HepG2 (cell line): Measurements from ENCODE around the gene GLYR1. TPM values are rescaled to one million over a fixed set of nuclear protein-coding genes. Genes with fewer than 3 reads are reported as not detected.
A peak's percentile ranks its signal among the peaks of the same experiment; 100 is the strongest.

Experiments used
- ETV6 ChIP-seq: sonication (generic); formaldehyde crosslinking; conservative IDR thresholded peaks from 2 replicates; pipeline ENCODE4 v1.4.0; 2020; ENCODE audit warnings: missing genetic modification reagents
- HOXA7 ChIP-seq: sonication (generic); formaldehyde crosslinking; IDR thresholded peaks from 2 replicates; pipeline ENCODE4 v1.8.1; 2022; ENCODE audit warnings: mild to moderate bottlenecking, missing genetic modification reagents, moderate library complexity
- LCORL ChIP-seq, 2 experiments: fragments of 450-650 bp in 1 of 2; sonication (generic) in 1 of 2; formaldehyde crosslinking in 1 of 2; IDR thresholded peaks; 2 replicates each; pipeline versions ENCODE4 v1.5.0 to v1.6.1; 2017 to 2020; ENCODE audit warnings: antibody characterized with exemption in 1 of 2, missing genetic modification reagents in 1 of 2
- MAZ ChIP-seq, 2 experiments: sonication (generic) in 1 of 2; formaldehyde crosslinking in 1 of 2; IDR thresholded peaks; 2 replicates each; pipeline versions ENCODE4 v1.5.0 to v1.6.1; 2012 to 2020; ENCODE audit warnings: low read depth in 2 of 2, mild to moderate bottlenecking in 2 of 2, borderline replicate concordance in 1 of 2, improper control_type of control experiment in 1 of 2, low read length in 1 of 2, missing genetic modification reagents in 1 of 2, moderate library complexity in 1 of 2
- PCBP1 ChIP-seq: fragments of 200-400 bp; formaldehyde crosslinking; IDR thresholded peaks from 2 replicates; pipeline ENCODE4 v1.6.1; 2017; ENCODE audit warnings: mild to moderate bottlenecking, low read depth, low read length, borderline replicate concordance
- STAG1 ChIP-seq: sonication (generic); formaldehyde crosslinking; IDR thresholded peaks from 2 replicates; pipeline ENCODE4 v1.4.0; 2020; ENCODE audit warnings: missing genetic modification reagents
- ZIK1 ChIP-seq: sonication (generic); formaldehyde crosslinking; IDR thresholded peaks from 2 replicates; pipeline ENCODE4 v1.5.0; 2020; ENCODE audit warnings: mild to moderate bottlenecking, low read depth, missing genetic modification reagents, borderline replicate concordance
- ZKSCAN5 ChIP-seq: sonication (generic); formaldehyde crosslinking; IDR thresholded peaks from 2 replicates; pipeline ENCODE4 v1.5.1; 2020; ENCODE audit warnings: mild to moderate bottlenecking, missing genetic modification reagents
- ZNF788 ChIP-seq: sonication (generic); formaldehyde crosslinking; IDR thresholded peaks from 2 replicates; pipeline ENCODE4 v1.5.0; 2020; ENCODE audit warnings: mild to moderate bottlenecking, missing genetic modification reagents, borderline replicate concordance
- ZNF790 ChIP-seq: sonication (generic); formaldehyde crosslinking; IDR thresholded peaks from 2 replicates; pipeline ENCODE4 v1.8.0; 2022; ENCODE audit warnings: missing genetic modification reagents, mild to moderate bottlenecking, borderline replicate concordance
- ZNF891 ChIP-seq: sonication (generic); formaldehyde crosslinking; IDR thresholded peaks from 2 replicates; pipeline ENCODE4 v1.5.0; 2020; ENCODE audit warnings: mild to moderate bottlenecking, missing genetic modification reagents
- polyA plus RNA-seq, 8 experiments: library from polyadenylated mRNA; depleted of rRNA in 3 of 8; stranded (reverse) in 7 of 8; unstranded in 1 of 8; fragments of >200 nt; fragmentation: Illumina TruSeq in 4 of 8; extraction: Trizol in 4 of 8; gene quantifications; 2 replicates each; pipeline versions ENCODE4 v1.2.1 to v1.2.3, GENCODE V29; 2011 to 2016; ENCODE audit warnings: low read depth in 4 of 8, missing spikeins in 1 of 8, mixed read lengths in 1 of 8; ENCODE audit not compliant: insufficient read depth in 1 of 8
- total RNA-seq, 5 experiments: library from RNA; depleted of rRNA; stranded (reverse); fragments of >200 nt; fragmentation: Illumina TruSeq; extraction: Trizol; gene quantifications; 2 replicates each; pipeline ENCODE4 v1.2.3, GENCODE V29; 2016; ENCODE audit warnings: low read depth in 1 of 5
- TF ChIP-seq, protein P1 (sequence below): sonication (generic); formaldehyde crosslinking; IDR thresholded peaks from 2 replicates; pipeline ENCODE4 v1.8.1; 2023; ENCODE audit warnings: mild to moderate bottlenecking, moderate library complexity, missing genetic modification reagents
- TF ChIP-seq, protein P2 (sequence below): sonication (generic); formaldehyde crosslinking; conservative IDR thresholded peaks from 2 replicates; pipeline ENCODE4 v1.8.0; 2022; ENCODE audit warnings: low read depth, missing genetic modification reagents
- TF ChIP-seq, protein P3 (sequence below): sonication (generic); formaldehyde crosslinking; IDR thresholded peaks from 2 replicates; pipeline ENCODE4 v1.5.1; 2020; ENCODE audit warnings: mild to moderate bottlenecking, missing genetic modification reagents
- TF ChIP-seq, protein P4 (sequence below): sonication (generic); formaldehyde crosslinking; IDR thresholded peaks from 2 replicates; pipeline ENCODE4 v1.4.0; 2020; ENCODE audit warnings: missing genetic modification reagents

Gene GLYR1
- total and polyA plus RNA-seq, 2 of the 13 experiments (the other 11 are each of a cell fraction or from before 2014, with no cell fraction given): 28.3 to 48.7 TPM

DNA sequence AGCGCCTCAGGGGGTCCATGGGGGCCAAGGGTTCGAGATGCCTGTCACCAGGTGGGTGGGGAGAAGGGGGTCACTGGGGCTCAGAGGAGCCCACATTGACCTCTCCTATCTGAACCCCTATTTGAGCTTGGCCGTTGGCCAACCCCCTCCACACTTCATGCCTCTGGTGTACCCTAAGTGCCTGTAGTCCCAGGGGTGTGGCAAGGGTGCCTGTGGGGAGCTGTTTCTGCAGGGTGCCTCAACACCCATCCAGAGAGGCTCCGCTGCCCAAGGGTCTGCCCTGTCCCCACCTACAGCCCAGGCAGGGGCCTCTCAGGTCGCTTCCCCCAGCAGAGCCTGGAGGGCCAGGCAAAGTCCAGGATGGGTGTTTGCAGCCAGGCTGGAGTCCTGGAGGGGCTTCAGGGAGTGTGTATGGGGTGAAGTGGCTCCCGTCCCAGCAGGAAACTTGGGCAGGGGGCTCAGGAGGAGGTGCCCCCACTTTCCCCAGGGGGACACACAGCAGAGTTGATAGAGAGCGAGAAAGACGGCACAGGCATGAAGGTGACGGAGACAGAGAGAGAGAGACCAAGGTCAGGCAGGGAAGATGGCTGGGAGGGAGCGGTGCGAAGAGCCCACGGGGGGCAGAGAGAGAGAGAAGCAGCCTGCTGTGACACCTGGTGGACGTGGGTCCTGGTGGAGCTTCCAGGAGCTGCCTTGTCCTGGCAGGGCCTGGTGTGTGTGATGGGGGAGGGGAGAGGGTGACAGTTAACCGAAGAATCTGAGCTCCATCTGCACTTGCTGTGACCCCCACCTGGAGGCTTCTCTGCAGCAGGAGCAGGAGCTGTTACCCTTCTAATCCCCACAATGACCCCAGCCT lies 59.2 kb downstream of the GLYR1 start, which contains the start of gene SEPTIN12 (continued):
- TF ChIP-seq PCBP1 (no peak), MAZ (IDR thresholded peaks at IDR 0.05; ENCODE audit: borderline replicate concordance, low read depth, low read length) (no peak), MAZ (CRISPR knock-in tag; IDR thresholded peaks at IDR 0.05; ENCODE audit: low read depth) (0 out of 2 replicates have a peak, but pooled peaks have one; percentile 13), HOXA7 (CRISPR knock-in tag) (no peak), STAG1 (no peak), ZNF891 (CRISPR knock-in tag) (peak; percentile 17; the same call in 1 of the 2 replicates), ETV6 (CRISPR knock-in tag) (no peak), ZIK1 (no peak), ZNF788 (CRISPR knock-in tag) (0 out of 2 replicates have a peak, but pooled peaks have one; percentile 10), ZKSCAN5 (CRISPR knock-in tag) (0 out of 2 replicates have a peak, but pooled peaks have one; percentile 31), LCORL (IDR thresholded peaks at IDR 0.05) (no peak), LCORL (CRISPR knock-in tag; IDR thresholded peaks at IDR 0.05) (0 out of 2 replicates have a peak, but pooled peaks have one; percentile 11), ZNF790 (0 out of 2 replicates have a peak, but pooled peaks have one; percentile 28)
- TF ChIP-seq, protein P1, sequence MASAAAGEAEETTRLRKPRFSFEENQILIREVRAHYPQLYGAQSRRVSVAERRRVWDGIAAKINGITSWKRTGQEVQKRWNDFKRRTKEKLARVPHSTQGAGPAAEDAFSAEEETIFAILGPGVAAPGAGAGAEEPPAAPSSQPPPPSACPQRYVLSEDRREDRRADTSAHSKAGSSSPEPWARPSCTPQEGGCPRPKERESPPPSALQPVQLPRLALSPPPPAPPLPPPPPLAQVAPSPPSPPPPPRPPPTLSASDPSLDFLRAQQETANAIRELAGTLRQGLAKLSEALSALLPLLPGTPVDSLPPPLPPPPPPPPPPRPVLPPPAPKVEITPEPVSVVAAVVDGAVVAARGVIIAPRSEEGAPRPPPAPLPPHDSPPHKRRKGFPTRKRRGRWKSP (CRISPR knock-in tag): 0 out of 2 replicates have a peak, but pooled peaks have one; percentile 15
- TF ChIP-seq, protein P2, sequence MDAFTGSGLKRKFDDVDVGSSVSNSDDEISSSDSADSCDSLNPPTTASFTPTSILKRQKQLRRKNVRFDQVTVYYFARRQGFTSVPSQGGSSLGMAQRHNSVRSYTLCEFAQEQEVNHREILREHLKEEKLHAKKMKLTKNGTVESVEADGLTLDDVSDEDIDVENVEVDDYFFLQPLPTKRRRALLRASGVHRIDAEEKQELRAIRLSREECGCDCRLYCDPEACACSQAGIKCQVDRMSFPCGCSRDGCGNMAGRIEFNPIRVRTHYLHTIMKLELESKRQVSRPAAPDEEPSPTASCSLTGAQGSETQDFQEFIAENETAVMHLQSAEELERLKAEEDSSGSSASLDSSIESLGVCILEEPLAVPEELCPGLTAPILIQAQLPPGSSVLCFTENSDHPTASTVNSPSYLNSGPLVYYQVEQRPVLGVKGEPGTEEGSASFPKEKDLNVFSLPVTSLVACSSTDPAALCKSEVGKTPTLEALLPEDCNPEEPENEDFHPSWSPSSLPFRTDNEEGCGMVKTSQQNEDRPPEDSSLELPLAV: no peak
- TF ChIP-seq, protein P3, sequence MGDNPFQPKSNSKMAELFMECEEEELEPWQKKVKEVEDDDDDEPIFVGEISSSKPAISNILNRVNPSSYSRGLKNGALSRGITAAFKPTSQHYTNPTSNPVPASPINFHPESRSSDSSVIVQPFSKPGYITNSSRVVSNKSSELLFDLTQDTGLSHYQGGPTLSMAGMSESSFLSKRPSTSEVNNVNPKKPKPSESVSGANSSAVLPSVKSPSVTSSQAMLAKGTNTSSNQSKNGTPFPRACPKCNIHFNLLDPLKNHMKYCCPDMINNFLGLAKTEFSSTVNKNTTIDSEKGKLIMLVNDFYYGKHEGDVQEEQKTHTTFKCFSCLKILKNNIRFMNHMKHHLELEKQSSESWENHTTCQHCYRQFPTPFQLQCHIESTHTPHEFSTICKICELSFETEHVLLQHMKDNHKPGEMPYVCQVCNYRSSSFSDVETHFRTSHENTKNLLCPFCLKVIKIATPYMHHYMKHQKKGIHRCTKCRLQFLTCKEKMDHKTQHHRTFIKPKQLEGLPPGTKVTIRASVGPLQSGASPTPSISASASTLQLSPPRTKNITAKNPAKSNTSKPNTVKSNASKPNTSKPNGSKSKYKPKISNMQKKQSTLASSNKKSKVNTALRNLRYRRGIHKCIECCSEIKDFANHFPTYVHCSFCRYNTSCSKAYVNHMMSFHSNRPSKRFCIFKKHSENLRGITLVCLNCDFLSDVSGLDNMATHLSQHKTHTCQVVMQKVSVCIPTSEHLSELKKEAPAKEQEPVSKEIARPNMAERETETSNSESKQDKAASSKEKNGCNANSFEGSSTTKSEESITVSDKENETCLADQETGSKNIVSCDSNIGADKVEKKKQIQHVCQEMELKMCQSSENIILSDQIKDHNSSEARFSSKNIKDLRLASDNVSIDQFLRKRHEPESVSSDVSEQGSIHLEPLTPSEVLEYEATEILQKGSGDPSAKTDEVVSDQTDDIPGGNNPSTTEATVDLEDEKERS (CRISPR knock-in tag): no peak
- TF ChIP-seq, protein P4, sequence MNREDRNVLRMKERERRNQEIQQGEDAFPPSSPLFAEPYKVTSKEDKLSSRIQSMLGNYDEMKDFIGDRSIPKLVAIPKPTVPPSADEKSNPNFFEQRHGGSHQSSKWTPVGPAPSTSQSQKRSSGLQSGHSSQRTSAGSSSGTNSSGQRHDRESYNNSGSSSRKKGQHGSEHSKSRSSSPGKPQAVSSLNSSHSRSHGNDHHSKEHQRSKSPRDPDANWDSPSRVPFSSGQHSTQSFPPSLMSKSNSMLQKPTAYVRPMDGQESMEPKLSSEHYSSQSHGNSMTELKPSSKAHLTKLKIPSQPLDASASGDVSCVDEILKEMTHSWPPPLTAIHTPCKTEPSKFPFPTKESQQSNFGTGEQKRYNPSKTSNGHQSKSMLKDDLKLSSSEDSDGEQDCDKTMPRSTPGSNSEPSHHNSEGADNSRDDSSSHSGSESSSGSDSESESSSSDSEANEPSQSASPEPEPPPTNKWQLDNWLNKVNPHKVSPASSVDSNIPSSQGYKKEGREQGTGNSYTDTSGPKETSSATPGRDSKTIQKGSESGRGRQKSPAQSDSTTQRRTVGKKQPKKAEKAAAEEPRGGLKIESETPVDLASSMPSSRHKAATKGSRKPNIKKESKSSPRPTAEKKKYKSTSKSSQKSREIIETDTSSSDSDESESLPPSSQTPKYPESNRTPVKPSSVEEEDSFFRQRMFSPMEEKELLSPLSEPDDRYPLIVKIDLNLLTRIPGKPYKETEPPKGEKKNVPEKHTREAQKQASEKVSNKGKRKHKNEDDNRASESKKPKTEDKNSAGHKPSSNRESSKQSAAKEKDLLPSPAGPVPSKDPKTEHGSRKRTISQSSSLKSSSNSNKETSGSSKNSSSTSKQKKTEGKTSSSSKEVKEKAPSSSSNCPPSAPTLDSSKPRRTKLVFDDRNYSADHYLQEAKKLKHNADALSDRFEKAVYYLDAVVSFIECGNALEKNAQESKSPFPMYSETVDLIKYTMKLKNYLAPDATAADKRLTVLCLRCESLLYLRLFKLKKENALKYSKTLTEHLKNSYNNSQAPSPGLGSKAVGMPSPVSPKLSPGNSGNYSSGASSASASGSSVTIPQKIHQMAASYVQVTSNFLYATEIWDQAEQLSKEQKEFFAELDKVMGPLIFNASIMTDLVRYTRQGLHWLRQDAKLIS: no peak
